Measurements from ENCODE around the gene PHLDB2.
"Not testable (repeated sequence)": the region's sequence is repeated elsewhere in the genome, so short reads cannot be mapped to it uniquely, and the experiment has no call there.

The PHLDB2 gene

GRCh38 chr3:111859061-111859973, at the start of gene PHLDB2:
TSS of gene PHLDB2 (plus strand) at chr3:111859265. CDS start at chr3:111884078, 24,813 bp downstream.
- Histone ChIP-seq H3K4me1 (ENCODE audit: control insufficient read depth, insufficient read depth, low read length) (peaks cover 42% of the 10 kb centered on the region), H3K27ac (ENCODE audit: low read depth, low read length) (peak within 1 kb of the TSS; percentile 97), H3K4me3 (ENCODE audit: low read depth, low read length) (peak within 1 kb of the TSS; percentile 94), H3K9ac (ENCODE audit: low read length) (peak within 1 kb of the TSS; percentile 99), H3K9me3 (ENCODE audit: control insufficient read depth, insufficient read depth, low read depth, low read length) (no peaks in the 10 kb centered on the region), H3K27me3 (ENCODE audit: control insufficient read depth, insufficient read depth, low read length) (peaks cover 16% of the 10 kb centered on the region; the same call in 1 of the 2 replicates), H3K36me3 (ENCODE audit: control insufficient read depth, insufficient read depth, low read length) (no peaks in the 10 kb centered on the region)

GRCh38 chr3:111810909-111811308, 48.2 kb upstream of the PHLDB2 start:
- Histone ChIP-seq H3K4me1 (ENCODE audit: control insufficient read depth, insufficient read depth, low read length) (no peaks in the 10 kb centered on the region), H3K36me3 (ENCODE audit: control insufficient read depth, insufficient read depth, low read length) (no peaks in the 10 kb centered on the region), H3K27me3 (ENCODE audit: control insufficient read depth, insufficient read depth, low read length) (no peaks in the 10 kb centered on the region), H3K9me3 (ENCODE audit: control insufficient read depth, insufficient read depth, low read depth, low read length) (peaks cover 6% of the 10 kb centered on the region; the same call in 1 of the 2 replicates), H3K9ac (ENCODE audit: low read length) (no peak overlapping the region), H3K27ac (ENCODE audit: low read depth, low read length) (no peak overlapping the region), H3K4me3 (ENCODE audit: low read depth, low read length) (no peak overlapping the region)

GRCh38 chr3:111811811-111812210, 47.3 kb upstream of the PHLDB2 start:
- H3K36me3 ChIP-seq (ENCODE audit: control insufficient read depth, insufficient read depth, low read length), result no peaks in the 10 kb centered on the region
- no peak overlapping the region for H3K27ac ChIP-seq (ENCODE audit: low read depth, low read length)
- H3K4me1 ChIP-seq (ENCODE audit: control insufficient read depth, insufficient read depth, low read length), result no peaks in the 10 kb centered on the region
- H3K9ac ChIP-seq (ENCODE audit: low read length), result no peak overlapping the region
- H3K9me3 ChIP-seq (ENCODE audit: control insufficient read depth, insufficient read depth, low read depth, low read length), result peaks cover 13% of the 10 kb centered on the region
- no peak overlapping the region for H3K4me3 ChIP-seq (ENCODE audit: low read depth, low read length)
- no peaks in the 10 kb centered on the region for H3K27me3 ChIP-seq (ENCODE audit: control insufficient read depth, insufficient read depth, low read length)

GRCh38 chr3:111812701-111813100, 46.4 kb upstream of the PHLDB2 start:
- no peaks in the 10 kb centered on the region for H3K27me3 ChIP-seq (ENCODE audit: control insufficient read depth, insufficient read depth, low read length)
- H3K9ac ChIP-seq (ENCODE audit: low read length), result no peak overlapping the region
- H3K27ac ChIP-seq (ENCODE audit: low read depth, low read length), result no peak overlapping the region
- H3K4me1 ChIP-seq (ENCODE audit: control insufficient read depth, insufficient read depth, low read length), result no peaks in the 10 kb centered on the region
- H3K9me3 ChIP-seq (ENCODE audit: control insufficient read depth, insufficient read depth, low read depth, low read length), result peaks cover 16% of the 10 kb centered on the region
- H3K4me3 ChIP-seq (ENCODE audit: low read depth, low read length), result no peak overlapping the region
- no peaks in the 10 kb centered on the region for H3K36me3 ChIP-seq (ENCODE audit: control insufficient read depth, insufficient read depth, low read length)

GRCh38 chr3:111813441-111813840, 45.6 kb upstream of the PHLDB2 start:
- no peak overlapping the region for H3K4me3 ChIP-seq (ENCODE audit: low read depth, low read length)
- H3K9ac ChIP-seq (ENCODE audit: low read length), result no peak overlapping the region
- H3K4me1 ChIP-seq (ENCODE audit: control insufficient read depth, insufficient read depth, low read length), result no peaks in the 10 kb centered on the region
- no peak overlapping the region for H3K27ac ChIP-seq (ENCODE audit: low read depth, low read length)
- H3K36me3 ChIP-seq (ENCODE audit: control insufficient read depth, insufficient read depth, low read length), result no peaks in the 10 kb centered on the region
- H3K9me3 ChIP-seq (ENCODE audit: control insufficient read depth, insufficient read depth, low read depth, low read length), result peaks cover 16% of the 10 kb centered on the region
- H3K27me3 ChIP-seq (ENCODE audit: control insufficient read depth, insufficient read depth, low read length), result no peaks in the 10 kb centered on the region

- no peak overlapping the region for H3K9ac ChIP-seq (ENCODE audit: low read length)
- no peaks in the 10 kb centered on the region for H3K4me1 ChIP-seq (ENCODE audit: control insufficient read depth, insufficient read depth, low read length)
Observed at GRCh38 chr3:111813979-111814378, 45.1 kb upstream of the PHLDB2 start.

GRCh38 chr3:111816771-111817170, 42.3 kb upstream of the PHLDB2 start:
- H3K4me1 ChIP-seq (ENCODE audit: control insufficient read depth, insufficient read depth, low read length); H3K27me3 ChIP-seq (ENCODE audit: control insufficient read depth, insufficient read depth, low read length); H3K36me3 ChIP-seq (ENCODE audit: control insufficient read depth, insufficient read depth, low read length); H3K27ac ChIP-seq (ENCODE audit: low read depth, low read length); H3K9ac ChIP-seq (ENCODE audit: low read length); H3K4me3 ChIP-seq (ENCODE audit: low read depth, low read length): not testable (repeated sequence)
- H3K9me3 ChIP-seq (ENCODE audit: control insufficient read depth, insufficient read depth, low read depth, low read length), result peaks cover 27% of the 10 kb centered on the region

More at GRCh38 chr3:111813979-111814378, 45.1 kb upstream of the PHLDB2 start:
- Histone ChIP-seq H3K36me3 (ENCODE audit: control insufficient read depth, insufficient read depth, low read length) (no peaks in the 10 kb centered on the region), H3K9me3 (ENCODE audit: control insufficient read depth, insufficient read depth, low read depth, low read length) (peaks cover 16% of the 10 kb centered on the region), H3K4me3 (ENCODE audit: low read depth, low read length) (no peak overlapping the region), H3K27ac (ENCODE audit: low read depth, low read length) (no peak overlapping the region), H3K27me3 (ENCODE audit: control insufficient read depth, insufficient read depth, low read length) (no peaks in the 10 kb centered on the region)

GRCh38 chr3:111819927-111820326, 39.1 kb upstream of the PHLDB2 start:
- Histone ChIP-seq H3K9me3 (ENCODE audit: control insufficient read depth, insufficient read depth, low read depth, low read length) (peaks cover 27% of the 10 kb centered on the region), H3K4me3 (ENCODE audit: low read depth, low read length) (no peak overlapping the region), H3K4me1 (ENCODE audit: control insufficient read depth, insufficient read depth, low read length) (no peaks in the 10 kb centered on the region), H3K27me3 (ENCODE audit: control insufficient read depth, insufficient read depth, low read length) (no peaks in the 10 kb centered on the region), H3K36me3 (ENCODE audit: control insufficient read depth, insufficient read depth, low read length) (no peaks in the 10 kb centered on the region), H3K9ac (ENCODE audit: low read length) (no peak overlapping the region), H3K27ac (ENCODE audit: low read depth, low read length) (no peak overlapping the region)

- H3K9ac ChIP-seq (ENCODE audit: low read length), result no peak overlapping the region
- H3K9me3 ChIP-seq (ENCODE audit: control insufficient read depth, insufficient read depth, low read depth, low read length), result peaks cover 23% of the 10 kb centered on the region
- no peak overlapping the region for H3K27ac ChIP-seq (ENCODE audit: low read depth, low read length)
- no peaks in the 10 kb centered on the region for H3K36me3 ChIP-seq (ENCODE audit: control insufficient read depth, insufficient read depth, low read length)
- no peak overlapping the region for H3K4me3 ChIP-seq (ENCODE audit: low read depth, low read length)
- H3K4me1 ChIP-seq (ENCODE audit: control insufficient read depth, insufficient read depth, low read length), result no peaks in the 10 kb centered on the region
- no peaks in the 10 kb centered on the region for H3K27me3 ChIP-seq (ENCODE audit: control insufficient read depth, insufficient read depth, low read length)
Observed at GRCh38 chr3:111820651-111821050, 38.4 kb upstream of the PHLDB2 start.

GRCh38 chr3:111821891-111822290, 37.2 kb upstream of the PHLDB2 start:
- Histone ChIP-seq H3K9ac (ENCODE audit: low read length) (no peak overlapping the region), H3K4me3 (ENCODE audit: low read depth, low read length) (no peak overlapping the region), H3K27me3 (ENCODE audit: control insufficient read depth, insufficient read depth, low read length) (no peaks in the 10 kb centered on the region), H3K4me1 (ENCODE audit: control insufficient read depth, insufficient read depth, low read length) (no peaks in the 10 kb centered on the region), H3K36me3 (ENCODE audit: control insufficient read depth, insufficient read depth, low read length) (no peaks in the 10 kb centered on the region), H3K9me3 (ENCODE audit: control insufficient read depth, insufficient read depth, low read depth, low read length) (peaks cover 13% of the 10 kb centered on the region; the same call in 1 of the 2 replicates), H3K27ac (ENCODE audit: low read depth, low read length) (no peak overlapping the region)

- Histone ChIP-seq H3K36me3 (ENCODE audit: control insufficient read depth, insufficient read depth, low read length) (no peaks in the 10 kb centered on the region), H3K4me1 (ENCODE audit: control insufficient read depth, insufficient read depth, low read length) (no peaks in the 10 kb centered on the region), H3K9me3 (ENCODE audit: control insufficient read depth, insufficient read depth, low read depth, low read length) (peaks cover 11% of the 10 kb centered on the region; the same call in 1 of the 2 replicates), H3K27ac (ENCODE audit: low read depth, low read length) (no peak overlapping the region), H3K4me3 (ENCODE audit: low read depth, low read length) (no peak overlapping the region), H3K27me3 (ENCODE audit: control insufficient read depth, insufficient read depth, low read length) (no peaks in the 10 kb centered on the region), H3K9ac (ENCODE audit: low read length) (no peak overlapping the region)
Observed at GRCh38 chr3:111822804-111823203, 36.3 kb upstream of the PHLDB2 start.

Data from HUES6 (cell line).